ENCODE measurements around the gene ISG15.
A peak's percentile ranks its signal among the peaks of the same experiment; 100 is the strongest.
"Not testable (repeated sequence)": the region's sequence is repeated elsewhere in the genome, so short reads cannot be mapped to it uniquely, and the experiment has no call there.

ISG15 gene

DNA sequence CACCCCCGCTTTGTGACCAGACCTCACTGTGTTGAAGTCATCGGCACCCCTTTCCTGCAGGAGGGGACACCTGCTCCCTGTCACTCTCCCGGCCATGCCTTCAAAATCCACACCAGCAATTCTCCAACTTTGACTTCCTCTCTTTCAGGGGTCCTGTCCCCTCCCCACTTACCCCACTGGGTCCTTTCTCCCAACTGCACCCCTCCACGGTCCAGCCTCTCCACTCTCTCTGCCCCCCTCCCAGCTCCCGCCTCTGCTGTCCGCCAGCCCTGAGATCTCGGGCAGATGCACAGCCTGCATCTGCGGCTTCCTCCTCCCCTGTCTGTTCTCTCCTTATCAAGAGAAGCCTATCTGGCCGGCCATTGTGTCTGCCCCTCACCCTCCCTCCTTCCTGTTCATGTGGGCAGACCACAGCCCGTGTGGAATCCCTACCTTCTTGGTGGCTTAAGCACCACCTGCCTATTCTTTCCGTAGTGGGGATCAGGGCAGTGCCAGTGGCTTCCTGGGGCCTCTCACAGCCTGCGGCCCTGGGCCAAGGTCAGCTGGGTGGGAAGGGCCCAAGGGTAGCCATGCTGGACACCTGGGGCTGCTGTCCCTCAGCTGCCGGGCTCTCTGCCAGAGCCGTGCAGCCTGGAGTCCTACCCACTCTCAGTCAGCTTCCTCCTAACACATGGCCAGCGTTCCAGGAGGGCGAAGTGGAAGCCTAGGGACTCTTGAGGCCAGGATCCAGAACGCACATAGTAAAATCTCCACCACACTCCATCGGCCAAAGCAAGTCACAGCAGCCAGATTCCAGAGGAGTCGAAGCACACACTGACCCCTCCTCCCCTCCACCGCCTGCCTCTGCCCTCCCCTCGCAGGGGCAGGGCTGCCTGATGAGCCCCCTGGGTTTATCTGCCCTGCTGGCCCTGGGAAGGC lies 8.3 kb upstream of the ISG15 start:
- no peaks in the 10 kb centered on the region for H3K79me2 ChIP-seq (ENCODE audit: control insufficient read depth, insufficient read depth, low read length)
- no peak overlapping the region for H2BK120ac ChIP-seq (ENCODE audit: low read depth, low read length)
- peaks cover 6% of the 10 kb centered on the region for H3K27me3 ChIP-seq (ENCODE audit: insufficient read depth, low read length, poor library complexity)
- peak overlapping the region; percentile 5 for H2BK5ac ChIP-seq (ENCODE audit: low read length)
- peak; percentile 76 for DNase-seq
- H2AK5ac ChIP-seq (ENCODE audit: low read length) = peak overlapping the region; percentile 61
- H3K79me1 ChIP-seq (ENCODE audit: low read length) = no peaks in the 10 kb centered on the region
- H3K23ac ChIP-seq (ENCODE audit: low read length) = peak overlapping the region; percentile 73
- peaks cover 7% of the 10 kb centered on the region for H3K4me1 ChIP-seq (ENCODE audit: control insufficient read depth, low read depth, low read length)
- no peak overlapping the region for H3K4ac ChIP-seq (ENCODE audit: low read depth, low read length)
- H3K36me3 ChIP-seq (ENCODE audit: control insufficient read depth, insufficient read depth, low read length) = no peaks in the 10 kb centered on the region
- no CpG with 5 or more reads among the region's 21 CpGs for WGBS (ENCODE audit: extremely low coverage, insufficient coverage, low lambda C conversion rate)
- no peak overlapping the region for H2BK15ac ChIP-seq (replicated peaks; ENCODE audit: low read depth)
- H3K4me2 ChIP-seq (ENCODE audit: low read length) = no peak overlapping the region
- no peak overlapping the region for H3K4me3 ChIP-seq (ENCODE audit: low read length)
- H4K8ac ChIP-seq (ENCODE audit: low read depth, low read length) = no peak overlapping the region
- H3K18ac ChIP-seq (ENCODE audit: low read length) = peak overlapping the region; percentile 10
- H3K56ac ChIP-seq (ENCODE audit: low read length) = peak overlapping the region; percentile 79
- no peak overlapping the region for H4K5ac ChIP-seq (ENCODE audit: low read length)
- H3K9ac ChIP-seq (ENCODE audit: low read length) = peak overlapping the region; percentile 36
- peak overlapping the region; percentile 20 for H3K27ac ChIP-seq (ENCODE audit: low read depth, low read length)

DNA sequence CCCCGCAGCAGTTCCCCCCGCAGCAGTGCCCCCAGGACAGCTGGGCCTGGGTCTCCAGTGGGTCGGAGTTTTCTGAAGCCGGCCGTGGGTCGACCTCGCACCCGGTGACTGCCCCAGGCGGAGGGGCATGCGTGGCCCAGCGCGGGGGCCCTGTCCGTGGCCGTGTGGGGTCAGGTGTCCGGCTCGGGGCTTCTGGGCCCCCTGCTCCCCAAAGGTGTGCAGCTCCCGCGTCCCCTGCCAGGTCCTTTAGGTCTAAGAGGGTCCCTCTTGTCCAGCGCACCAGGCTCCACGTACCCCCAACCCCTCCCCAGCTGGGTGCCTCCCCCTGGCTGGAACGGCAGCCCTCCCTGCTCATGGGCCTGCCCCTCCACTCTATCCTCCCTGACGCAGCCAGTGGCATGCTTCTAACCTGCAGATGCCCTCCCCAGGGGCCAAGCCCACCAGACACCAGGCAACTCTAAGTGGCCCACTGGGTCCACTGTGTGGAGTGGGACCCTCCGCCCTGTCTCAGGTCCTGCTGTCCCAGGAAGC lies 7.5 kb upstream of the ISG15 start:
- H3K23ac ChIP-seq (ENCODE audit: low read length) = no peak overlapping the region
- no peak overlapping the region for H4K8ac ChIP-seq (ENCODE audit: low read depth, low read length)
- H3K4me3 ChIP-seq (ENCODE audit: low read length) = no peak overlapping the region
- no peak overlapping the region for H3K9ac ChIP-seq (ENCODE audit: low read length)
- peaks cover 7% of the 10 kb centered on the region for H3K4me1 ChIP-seq (ENCODE audit: control insufficient read depth, low read depth, low read length)
- no peak overlapping the region for H2BK5ac ChIP-seq (ENCODE audit: low read length)
- H3K27me3 ChIP-seq (ENCODE audit: insufficient read depth, low read length, poor library complexity) = peaks cover 4% of the 10 kb centered on the region
- H3K36me3 ChIP-seq (ENCODE audit: control insufficient read depth, insufficient read depth, low read length) = no peaks in the 10 kb centered on the region
- H3K56ac ChIP-seq (ENCODE audit: low read length) = peak overlapping the region; percentile 47
- DNase-seq = no peak
- H3K79me2 ChIP-seq (ENCODE audit: control insufficient read depth, insufficient read depth, low read length) = no peaks in the 10 kb centered on the region
- peak overlapping the region; percentile 11 for H2AK5ac ChIP-seq (ENCODE audit: low read length)
- H3K79me1 ChIP-seq (ENCODE audit: low read length) = no peaks in the 10 kb centered on the region
- no peak overlapping the region for H2BK15ac ChIP-seq (replicated peaks; ENCODE audit: low read depth)
- no peak overlapping the region for H3K27ac ChIP-seq (ENCODE audit: low read depth, low read length)
- no peak overlapping the region for H4K5ac ChIP-seq (ENCODE audit: low read length)
- H3K18ac ChIP-seq (ENCODE audit: low read length) = peak overlapping the region; percentile 10
- no peak overlapping the region for H2BK120ac ChIP-seq (ENCODE audit: low read depth, low read length)
- H3K4me2 ChIP-seq (ENCODE audit: low read length) = no peak overlapping the region
- WGBS (ENCODE audit: extremely low coverage, insufficient coverage, low lambda C conversion rate) = no CpG with 5 or more reads among the region's 23 CpGs
- H3K4ac ChIP-seq (ENCODE audit: low read depth, low read length) = no peak overlapping the region

DNA sequence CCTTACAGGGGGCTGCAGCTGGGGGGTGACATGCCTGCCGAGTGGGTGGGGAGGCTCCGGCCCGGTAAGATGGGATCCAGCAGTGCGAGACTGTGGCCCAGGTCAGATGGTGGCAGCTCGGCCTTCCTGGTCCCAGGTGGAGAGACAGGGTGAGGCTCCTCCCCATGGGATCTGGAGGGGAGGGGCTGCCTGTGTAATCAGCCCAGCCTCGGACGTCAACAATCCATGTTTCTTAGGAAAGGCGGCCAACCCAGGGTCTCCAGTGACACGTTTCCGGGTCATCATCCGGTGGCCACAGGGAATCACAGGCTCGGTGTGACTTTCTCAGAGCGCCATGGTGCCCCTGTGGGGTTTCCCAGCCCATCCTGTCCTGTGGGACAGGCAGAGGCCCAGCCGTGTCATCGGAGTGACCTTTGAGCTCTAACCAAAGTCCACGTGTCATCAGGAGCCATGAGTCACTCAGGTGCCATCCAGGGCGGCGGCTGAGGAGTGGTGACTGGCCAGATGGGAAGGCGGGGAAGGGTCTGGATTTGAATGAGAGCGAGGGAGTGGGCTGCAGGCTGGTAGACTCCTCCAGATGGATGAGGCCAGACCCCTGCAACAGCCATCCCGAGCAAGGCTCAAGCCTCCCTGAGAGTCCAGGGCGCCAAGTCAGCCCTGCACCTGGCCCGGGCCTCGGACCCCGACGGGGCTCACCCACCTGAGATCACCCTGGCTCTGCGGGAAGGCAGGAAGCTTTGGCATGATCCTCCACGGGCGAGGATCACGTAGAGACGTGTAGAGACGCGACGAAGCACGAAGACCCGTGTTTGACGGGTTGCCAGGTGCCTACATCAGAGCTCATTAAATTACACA lies 6.8 kb upstream of the ISG15 start:
- no peak overlapping the region for H3K27ac ChIP-seq (ENCODE audit: low read depth, low read length)

GRCh38 chr1:1010131-1010530 lies 3.2 kb upstream of the ISG15 start:
- DNase-seq; H2BK120ac ChIP-seq (ENCODE audit: low read depth, low read length); H3K79me1 ChIP-seq (ENCODE audit: low read length); H3K18ac ChIP-seq (ENCODE audit: low read length); H3K23ac ChIP-seq (ENCODE audit: low read length); H3K4me1 ChIP-seq (ENCODE audit: control insufficient read depth, low read depth, low read length); H3K56ac ChIP-seq (ENCODE audit: low read length); H3K9ac ChIP-seq (ENCODE audit: low read length); H4K8ac ChIP-seq (ENCODE audit: low read depth, low read length); H3K4me2 ChIP-seq (ENCODE audit: low read length); H3K27me3 ChIP-seq (ENCODE audit: insufficient read depth, low read length, poor library complexity); H3K4ac ChIP-seq (ENCODE audit: low read depth, low read length); H3K36me3 ChIP-seq (ENCODE audit: control insufficient read depth, insufficient read depth, low read length); H2BK5ac ChIP-seq (ENCODE audit: low read length); H2BK15ac ChIP-seq (replicated peaks; ENCODE audit: low read depth); H3K79me2 ChIP-seq (ENCODE audit: control insufficient read depth, insufficient read depth, low read length); H2AK5ac ChIP-seq (ENCODE audit: low read length); H4K5ac ChIP-seq (ENCODE audit: low read length); H3K27ac ChIP-seq (ENCODE audit: low read depth, low read length); H3K4me3 ChIP-seq (ENCODE audit: low read length): not testable (repeated sequence)
- no CpG with 5 or more reads among the region's 8 CpGs for WGBS (ENCODE audit: extremely low coverage, insufficient coverage, low lambda C conversion rate)

More for the DNA sequence above, 6.8 kb upstream of the ISG15 start:
- no peak overlapping the region for H2BK120ac ChIP-seq (ENCODE audit: low read depth, low read length)
- H2BK5ac ChIP-seq (ENCODE audit: low read length) = no peak overlapping the region
- H3K36me3 ChIP-seq (ENCODE audit: control insufficient read depth, insufficient read depth, low read length) = no peaks in the 10 kb centered on the region
- no peak overlapping the region for H3K4ac ChIP-seq (ENCODE audit: low read depth, low read length)
- no peak overlapping the region for H3K23ac ChIP-seq (ENCODE audit: low read length)
- peaks cover 1% of the 10 kb centered on the region for H3K27me3 ChIP-seq (ENCODE audit: insufficient read depth, low read length, poor library complexity)
- H3K9ac ChIP-seq (ENCODE audit: low read length) = no peak overlapping the region
- no peak overlapping the region for H3K4me3 ChIP-seq (ENCODE audit: low read length)
- H3K4me1 ChIP-seq (ENCODE audit: control insufficient read depth, low read depth, low read length) = peaks cover 7% of the 10 kb centered on the region
- no peak overlapping the region for H2BK15ac ChIP-seq (replicated peaks; ENCODE audit: low read depth)
- no CpG with 5 or more reads among the region's 37 CpGs for WGBS (ENCODE audit: extremely low coverage, insufficient coverage, low lambda C conversion rate)
- no peak overlapping the region for H4K5ac ChIP-seq (ENCODE audit: low read length)
- no peaks in the 10 kb centered on the region for H3K79me2 ChIP-seq (ENCODE audit: control insufficient read depth, insufficient read depth, low read length)
- H3K4me2 ChIP-seq (ENCODE audit: low read length) = no peak overlapping the region
- DNase-seq = peak; percentile 50
- no peaks in the 10 kb centered on the region for H3K79me1 ChIP-seq (ENCODE audit: low read length)
- H3K18ac ChIP-seq (ENCODE audit: low read length) = no peak overlapping the region
- peak overlapping the region; percentile 47 for H3K56ac ChIP-seq (ENCODE audit: low read length)
- H4K8ac ChIP-seq (ENCODE audit: low read depth, low read length) = no peak overlapping the region
- peak overlapping the region; percentile 11 for H2AK5ac ChIP-seq (ENCODE audit: low read length)

GRCh38 chr1:1011396-1011949 lies 1.8 kb upstream of the ISG15 start:
- Histone ChIP-seq H3K27ac (ENCODE audit: low read depth, low read length) (no peak overlapping the region), H4K5ac (ENCODE audit: low read length) (no peak overlapping the region), H3K4me2 (ENCODE audit: low read length) (no peak overlapping the region), H3K79me1 (ENCODE audit: low read length) (no peaks in the 10 kb centered on the region), H3K18ac (ENCODE audit: low read length) (no peak overlapping the region), H3K36me3 (ENCODE audit: control insufficient read depth, insufficient read depth, low read length) (no peaks in the 10 kb centered on the region), H3K4me3 (ENCODE audit: low read length) (no peak overlapping the region), H3K27me3 (ENCODE audit: insufficient read depth, low read length, poor library complexity) (no peaks in the 10 kb centered on the region), H2AK5ac (ENCODE audit: low read length) (no peak overlapping the region), H2BK15ac (replicated peaks; ENCODE audit: low read depth) (no peak overlapping the region), H4K8ac (ENCODE audit: low read depth, low read length) (no peak overlapping the region), H3K56ac (ENCODE audit: low read length) (no peak overlapping the region), H3K79me2 (ENCODE audit: control insufficient read depth, insufficient read depth, low read length) (no peaks in the 10 kb centered on the region), H3K23ac (ENCODE audit: low read length) (no peak overlapping the region), H2BK120ac (ENCODE audit: low read depth, low read length) (no peak overlapping the region), H3K9ac (ENCODE audit: low read length) (no peak overlapping the region), H3K4me1 (ENCODE audit: control insufficient read depth, low read depth, low read length) (no peaks in the 10 kb centered on the region), H2BK5ac (ENCODE audit: low read length) (no peak overlapping the region), H3K4ac (ENCODE audit: low read depth, low read length) (no peak overlapping the region)
- no CpG with 5 or more reads among the region's 14 CpGs for WGBS (ENCODE audit: extremely low coverage, insufficient coverage, low lambda C conversion rate)
- DNase-seq = no peak

All from mesendoderm (in vitro differentiated cells).